ENCODE measurements around the gene GRID1.
"Not testable (repeated sequence)": the region's sequence is repeated elsewhere in the genome, so short reads cannot be mapped to it uniquely, and the experiment has no call there.

Gene GRID1

GRCh38 chr10:85764108-85764507, 602.5 kb downstream of the GRID1 start:
- H3K27ac Mint-ChIP-seq, result no peak overlapping the region
- no peaks in the 10 kb centered on the region for H3K9me3 Mint-ChIP-seq (ENCODE audit: low read depth)
- H3K36me3 Mint-ChIP-seq, result no peaks in the 10 kb centered on the region
- H3K4me1 Mint-ChIP-seq (ENCODE audit: low read depth), result no peaks in the 10 kb centered on the region
- no peaks in the 10 kb centered on the region for H3K27me3 Mint-ChIP-seq
- H3K4me3 Mint-ChIP-seq, result no peak overlapping the region

GRCh38 chr10:85761906-85762445, 604.6 kb downstream of the GRID1 start:
- Mint-ChIP-seq H3K9me3 (ENCODE audit: low read depth) (no peaks in the 10 kb centered on the region), H3K4me1 (ENCODE audit: low read depth) (no peaks in the 10 kb centered on the region), H3K4me3 (no peak overlapping the region), H3K27me3 (no peaks in the 10 kb centered on the region), H3K36me3 (no peaks in the 10 kb centered on the region), H3K27ac (no peak overlapping the region)

- H3K4me1 Mint-ChIP-seq (ENCODE audit: low read depth), result no peaks in the 10 kb centered on the region
- H3K27ac Mint-ChIP-seq, result peak overlapping the region; percentile 8
- no peaks in the 10 kb centered on the region for H3K36me3 Mint-ChIP-seq
- peaks cover 4% of the 10 kb centered on the region for H3K27me3 Mint-ChIP-seq
- H3K9me3 Mint-ChIP-seq (ENCODE audit: low read depth), result no peaks in the 10 kb centered on the region
- H3K4me3 Mint-ChIP-seq, result peak overlapping the region; percentile 52
These were observed 624.8 kb downstream of the GRID1 start for GRCh38 chr10:85741626-85742300.

- Mint-ChIP-seq H3K4me3 (no peak overlapping the region), H3K27ac (no peak overlapping the region), H3K27me3 (peaks cover 2% of the 10 kb centered on the region), H3K36me3 (no peaks in the 10 kb centered on the region), H3K4me1 (ENCODE audit: low read depth) (no peaks in the 10 kb centered on the region), H3K9me3 (ENCODE audit: low read depth) (no peaks in the 10 kb centered on the region)
These were observed 630.6 kb downstream of the GRID1 start for GRCh38 chr10:85735997-85736396.

GRCh38 chr10:85734791-85735190, 631.8 kb downstream of the GRID1 start:
- H3K9me3 Mint-ChIP-seq (ENCODE audit: low read depth), result no peaks in the 10 kb centered on the region

GRCh38 chr10:85724215-85724614, 642.4 kb downstream of the GRID1 start:
- Mint-ChIP-seq H3K27me3 (no peaks in the 10 kb centered on the region), H3K4me1 (ENCODE audit: low read depth) (no peaks in the 10 kb centered on the region), H3K4me3 (no peak overlapping the region)

More at GRCh38 chr10:85734791-85735190, 631.8 kb downstream of the GRID1 start:
- Mint-ChIP-seq H3K4me3 (no peak overlapping the region), H3K36me3 (no peaks in the 10 kb centered on the region), H3K27ac (no peak overlapping the region), H3K27me3 (peaks cover 2% of the 10 kb centered on the region), H3K4me1 (ENCODE audit: low read depth) (no peaks in the 10 kb centered on the region)

GRCh38 chr10:85720931-85721590, 645.5 kb downstream of the GRID1 start:
- peaks cover 1% of the 10 kb centered on the region for H3K27me3 Mint-ChIP-seq
- H3K36me3 Mint-ChIP-seq, result no peaks in the 10 kb centered on the region
- H3K4me3 Mint-ChIP-seq, result no peak overlapping the region
- H3K9me3 Mint-ChIP-seq (ENCODE audit: low read depth), result no peaks in the 10 kb centered on the region
- H3K27ac Mint-ChIP-seq, result no peak overlapping the region
- H3K4me1 Mint-ChIP-seq (ENCODE audit: low read depth), result no peaks in the 10 kb centered on the region

More at GRCh38 chr10:85724215-85724614, 642.4 kb downstream of the GRID1 start:
- no peak overlapping the region for H3K27ac Mint-ChIP-seq
- no peaks in the 10 kb centered on the region for H3K36me3 Mint-ChIP-seq
- no peaks in the 10 kb centered on the region for H3K9me3 Mint-ChIP-seq (ENCODE audit: low read depth)

- Mint-ChIP-seq H3K27me3 (peaks cover 1% of the 10 kb centered on the region), H3K27ac (no peak overlapping the region), H3K4me3 (no peak overlapping the region), H3K4me1 (ENCODE audit: low read depth) (no peaks in the 10 kb centered on the region), H3K36me3 (no peaks in the 10 kb centered on the region), H3K9me3 (ENCODE audit: low read depth) (no peaks in the 10 kb centered on the region)
These were observed 647.2 kb downstream of the GRID1 start for GRCh38 chr10:85719408-85719807.

GRCh38 chr10:85713885-85714284, 652.7 kb downstream of the GRID1 start:
- H3K36me3 Mint-ChIP-seq, result no peaks in the 10 kb centered on the region
- H3K9me3 Mint-ChIP-seq (ENCODE audit: low read depth), result peaks cover 10% of the 10 kb centered on the region
- H3K27me3 Mint-ChIP-seq, result peaks cover 2% of the 10 kb centered on the region
- no peak overlapping the region for H3K4me3 Mint-ChIP-seq
- H3K4me1 Mint-ChIP-seq (ENCODE audit: low read depth), result no peaks in the 10 kb centered on the region
- no peak overlapping the region for H3K27ac Mint-ChIP-seq

GRCh38 chr10:85702768-85703167, 663.8 kb downstream of the GRID1 start:
- Mint-ChIP-seq H3K9me3 (ENCODE audit: low read depth) (no peaks in the 10 kb centered on the region), H3K27ac (no peak overlapping the region), H3K27me3 (peaks cover 17% of the 10 kb centered on the region)

GRCh38 chr10:85699066-85699465, 667.5 kb downstream of the GRID1 start:
- peaks cover 20% of the 10 kb centered on the region for H3K27me3 Mint-ChIP-seq
- H3K36me3 Mint-ChIP-seq; H3K9me3 Mint-ChIP-seq (ENCODE audit: low read depth); H3K27ac Mint-ChIP-seq; H3K4me3 Mint-ChIP-seq; H3K4me1 Mint-ChIP-seq (ENCODE audit: low read depth): not testable (repeated sequence)

More at GRCh38 chr10:85702768-85703167, 663.8 kb downstream of the GRID1 start:
- no peaks in the 10 kb centered on the region for H3K4me1 Mint-ChIP-seq (ENCODE audit: low read depth)
- no peaks in the 10 kb centered on the region for H3K36me3 Mint-ChIP-seq
- H3K4me3 Mint-ChIP-seq, result no peak overlapping the region

GRCh38 chr10:85696893-85697292, 669.7 kb downstream of the GRID1 start:
- Mint-ChIP-seq H3K9me3 (ENCODE audit: low read depth) (peaks cover 7% of the 10 kb centered on the region), H3K36me3 (peaks cover 5% of the 10 kb centered on the region)

GRCh38 chr10:85682621-85683020, 684.0 kb downstream of the GRID1 start:
- no peaks in the 10 kb centered on the region for H3K4me1 Mint-ChIP-seq (ENCODE audit: low read depth)

More at GRCh38 chr10:85696893-85697292, 669.7 kb downstream of the GRID1 start:
- Mint-ChIP-seq H3K27me3 (peaks cover 23% of the 10 kb centered on the region), H3K4me3 (no peak overlapping the region), H3K27ac (no peak overlapping the region), H3K4me1 (ENCODE audit: low read depth) (no peaks in the 10 kb centered on the region)

GRCh38 chr10:85679710-85680109, 686.9 kb downstream of the GRID1 start:
- Mint-ChIP-seq H3K4me1 (ENCODE audit: low read depth) (no peaks in the 10 kb centered on the region), H3K27ac (no peak overlapping the region), H3K4me3 (no peak overlapping the region), H3K36me3 (no peaks in the 10 kb centered on the region), H3K9me3 (ENCODE audit: low read depth) (no peaks in the 10 kb centered on the region), H3K27me3 (peaks cover 6% of the 10 kb centered on the region)

More at GRCh38 chr10:85682621-85683020, 684.0 kb downstream of the GRID1 start:
- H3K36me3 Mint-ChIP-seq, result no peaks in the 10 kb centered on the region
- peaks cover 5% of the 10 kb centered on the region for H3K27me3 Mint-ChIP-seq
- no peak overlapping the region for H3K27ac Mint-ChIP-seq
- no peaks in the 10 kb centered on the region for H3K9me3 Mint-ChIP-seq (ENCODE audit: low read depth)
- no peak overlapping the region for H3K4me3 Mint-ChIP-seq

- Mint-ChIP-seq H3K27me3 (peaks cover 6% of the 10 kb centered on the region), H3K4me3 (no peak overlapping the region), H3K36me3 (no peaks in the 10 kb centered on the region), H3K27ac (no peak overlapping the region), H3K9me3 (ENCODE audit: low read depth) (no peaks in the 10 kb centered on the region), H3K4me1 (ENCODE audit: low read depth) (no peaks in the 10 kb centered on the region)
These were observed 687.5 kb downstream of the GRID1 start for GRCh38 chr10:85679061-85679460.

Measured in activated naive CD8-positive, alpha-beta T cell (primary cell).